ACC112 (cell line): ENCODE measurements around the gene PSENEN.

ENCODE experiments used
- H2AFZ ChIP-seq: fragments of 200-600 bp; sonication (generic); one replicate; pipeline ENCODE4 v1.6.0; 2017; ENCODE audit warnings: antibody characterized with exemption, low read length; ENCODE audit not compliant: unreplicated experiment
- H3K27ac ChIP-seq: fragments of 200-600 bp; sonication (generic); 2 replicates; pipeline ENCODE4 v1.5.1; 2014; ENCODE audit warnings: low read depth, mild to moderate bottlenecking, antibody characterized with exemption, low read length, moderate library complexity
- H3K27me3 ChIP-seq: fragments of 200-600 bp; sonication (generic); 2 replicates; pipeline ENCODE4 v1.6.1; 2014; ENCODE audit warnings: mild to moderate bottlenecking, antibody characterized with exemption, low read length, moderate library complexity, mixed read lengths; ENCODE audit not compliant: insufficient read depth
- H3K36me3 ChIP-seq: fragments of 200-600 bp; sonication (generic); 2 replicates; pipeline ENCODE4 v1.6.1; 2016; ENCODE audit warnings: mild to moderate bottlenecking, antibody characterized with exemption, low read length, moderate library complexity, mixed read lengths; ENCODE audit not compliant: insufficient read depth
- H3K4me1 ChIP-seq: fragments of 200-600 bp; sonication (generic); one replicate; pipeline ENCODE4 v1.6.1; 2016; ENCODE audit warnings: low read length, mixed read lengths; ENCODE audit not compliant: insufficient read depth, unreplicated experiment, control insufficient read depth
- H3K4me3 ChIP-seq: fragments of 200-600 bp; sonication (generic); 2 replicates; pipeline ENCODE4 v1.5.1; 2014; ENCODE audit warnings: mild to moderate bottlenecking, low read depth, low read length
- H3K79me2 ChIP-seq: fragments of 200-600 bp; sonication (generic); one replicate; pipeline ENCODE4 v1.6.0; 2016; ENCODE audit warnings: low read length; ENCODE audit not compliant: control insufficient read depth, unreplicated experiment, insufficient read depth

PSENEN gene

GRCh38 chr19:35727053-35727955 is 18.1 kb upstream of the PSENEN start:
- H3K4me3 ChIP-seq = no peak overlapping the region
- no peak overlapping the region for H3K27ac ChIP-seq
- no peaks in the 10 kb centered on the region for H3K4me1 ChIP-seq
- H3K27me3 ChIP-seq = no peaks in the 10 kb centered on the region
- H3K79me2 ChIP-seq = no peaks in the 10 kb centered on the region
- peaks cover 5% of the 10 kb centered on the region; the same call in 1 of the 2 replicates for H3K36me3 ChIP-seq
- H2AFZ ChIP-seq = no peak overlapping the region

- Histone ChIP-seq H3K4me3 (no peak overlapping the region), H3K27me3 (no peaks in the 10 kb centered on the region), H3K36me3 (peaks cover 5% of the 10 kb centered on the region; the same call in 1 of the 2 replicates), H3K79me2 (no peaks in the 10 kb centered on the region), H3K27ac (no peak overlapping the region), H2AFZ (no peak overlapping the region), H3K4me1 (no peaks in the 10 kb centered on the region)
Observed at GRCh38 chr19:35727956-35728706, 17.3 kb upstream of the PSENEN start.

GRCh38 chr19:35729021-35729420 is 16.4 kb upstream of the PSENEN start:
- Histone ChIP-seq H3K27me3 (no peaks in the 10 kb centered on the region), H3K36me3 (peaks cover 5% of the 10 kb centered on the region; the same call in 1 of the 2 replicates), H2AFZ (no peak overlapping the region), H3K27ac (no peak overlapping the region), H3K79me2 (no peaks in the 10 kb centered on the region), H3K4me1 (no peaks in the 10 kb centered on the region), H3K4me3 (no peak overlapping the region)

GRCh38 chr19:35729763-35730162 is 15.7 kb upstream of the PSENEN start:
- no peak overlapping the region for H2AFZ ChIP-seq
- H3K27me3 ChIP-seq = no peaks in the 10 kb centered on the region
- peaks cover 5% of the 10 kb centered on the region; the same call in 1 of the 2 replicates for H3K36me3 ChIP-seq
- H3K79me2 ChIP-seq = no peaks in the 10 kb centered on the region
- no peaks in the 10 kb centered on the region for H3K4me1 ChIP-seq
- H3K27ac ChIP-seq = no peak overlapping the region
- H3K4me3 ChIP-seq = no peak overlapping the region

GRCh38 chr19:35730326-35730725 is 15.1 kb upstream of the PSENEN start:
- Histone ChIP-seq H3K27ac (no peak overlapping the region), H3K27me3 (no peaks in the 10 kb centered on the region), H3K79me2 (no peaks in the 10 kb centered on the region), H3K4me1 (no peaks in the 10 kb centered on the region), H3K4me3 (no peak overlapping the region), H2AFZ (no peak overlapping the region), H3K36me3 (peaks cover 5% of the 10 kb centered on the region; the same call in 1 of the 2 replicates)

GRCh38 chr19:35731353-35731752 is 14.1 kb upstream of the PSENEN start:
- no peaks in the 10 kb centered on the region for H3K27me3 ChIP-seq
- H3K36me3 ChIP-seq = no peaks in the 10 kb centered on the region
- no peak overlapping the region for H3K27ac ChIP-seq
- H3K79me2 ChIP-seq = no peaks in the 10 kb centered on the region
- no peak overlapping the region for H3K4me3 ChIP-seq
- H2AFZ ChIP-seq = no peak overlapping the region
- H3K4me1 ChIP-seq = no peaks in the 10 kb centered on the region

- Histone ChIP-seq H3K4me1 (no peaks in the 10 kb centered on the region), H3K27ac (no peak overlapping the region), H3K4me3 (no peak overlapping the region), H3K27me3 (no peaks in the 10 kb centered on the region), H3K36me3 (no peaks in the 10 kb centered on the region), H2AFZ (no peak overlapping the region), H3K79me2 (no peaks in the 10 kb centered on the region)
Observed at GRCh38 chr19:35731779-35732405, 13.6 kb upstream of the PSENEN start.

GRCh38 chr19:35732540-35733179 is 12.8 kb upstream of the PSENEN start:
- Histone ChIP-seq H3K27ac (no peak overlapping the region), H3K36me3 (no peaks in the 10 kb centered on the region), H3K79me2 (no peaks in the 10 kb centered on the region), H3K27me3 (no peaks in the 10 kb centered on the region), H3K4me3 (no peak overlapping the region), H2AFZ (no peak overlapping the region), H3K4me1 (no peaks in the 10 kb centered on the region)

GRCh38 chr19:35733180-35734125 is 12.0 kb upstream of the PSENEN start:
- Histone ChIP-seq H3K27ac (no peak overlapping the region), H2AFZ (no peak overlapping the region), H3K4me1 (no peaks in the 10 kb centered on the region), H3K36me3 (no peaks in the 10 kb centered on the region), H3K79me2 (no peaks in the 10 kb centered on the region), H3K4me3 (no peak overlapping the region), H3K27me3 (no peaks in the 10 kb centered on the region)
